Right lobe of liver (tissue), 6 donors: ENCODE data around the gene AP4S1. TPM values are rescaled to one million over a fixed set of nuclear protein-coding genes. Genes with fewer than 3 reads are reported as not detected.

ENCODE experiments used
- ATAC-seq, 4 donors: fragments of 200-7000 bp; cut with Tn5 transposase; one replicate each; pipeline ENCODE4 v1.9.1; 2020; ENCODE audit warnings: mild to moderate bottlenecking in 4 of 4, moderate library complexity in 4 of 4
- DNase-seq, 3 donors: peaks; one replicate each; pipeline ENCODE4 v3.0.0-alpha.2; 2020
- H3K27ac ChIP-seq, 3 donors: fragments of 200-600 bp; one replicate each; pipeline ENCODE4 v1.8.0; 2022
- H3K27me3 ChIP-seq, 2 donors: fragments of 200-600 bp; one replicate each; pipeline ENCODE4 v1.8.0; 2022
- H3K36me3 ChIP-seq, 4 donors: fragments of 200-600 bp; sonication (generic) in 1 of 4; one replicate each; pipeline versions ENCODE4 v1.5.1 to v1.8.0; 2017 to 2022; ENCODE audit warnings: control low read depth in 1 of 4
- H3K4me1 ChIP-seq, 4 donors: fragments of 200-600 bp; sonication (generic) in 1 of 4; one replicate each; pipeline versions ENCODE4 v1.5.1 to v1.8.0; 2017 to 2022; ENCODE audit warnings: control low read depth in 1 of 4
- H3K4me3 ChIP-seq, 3 donors: fragments of 200-600 bp; one replicate each; pipeline ENCODE4 v1.8.0; 2022
- H3K9me3 ChIP-seq, 4 donors: fragments of 200-600 bp; sonication (generic) in 1 of 4; one replicate each; pipeline versions ENCODE4 v1.5.1 to v1.8.0; 2017 to 2022; ENCODE audit warnings: control low read depth in 1 of 4
- POLR2A ChIP-seq: fragments of 450-650 bp; IDR thresholded peaks from one replicate; pipeline ENCODE4 v1.6.1; 2017; ENCODE audit warnings: antibody characterized with exemption, mild to moderate bottlenecking
- WGBS: methylation state at CpG from one replicate; pipeline ENCODE4 v1.1.6; 2018; ENCODE audit warnings: low coverage, low lambda C conversion rate; ENCODE audit not compliant: insufficient coverage; ENCODE audit errors: missing lambda C conversion rate; 5-methylcytosine and 5-hydroxymethylcytosine counted together
- intact Hi-C, 2 donors: fragments of 100-400 bp; cut with DNase I; formaldehyde crosslinking; loops; one replicate each; pipeline versions ENCODE4 v1.11.2 to v1.14.1; 2022
- total RNA-seq, 6 experiments: library from RNA; depleted of rRNA in 2 of 6; stranded (reverse); fragments of >200 nt in 2 of 6; fragmentation: NEBNext Ultra II Directional in 3 of 6; extraction: Animal tissue kit (Norgen Biotek cat#: 25700) in 3 of 6; gene quantifications; one replicate each; pipeline versions ENCODE4 v1.1.0 to v1.2.4, GENCODE V29; 2016 to 2023
- TF ChIP-seq, protein P1 (sequence below), 4 donors: fragments of 200-600 bp in 3 of 4; fragments of 450-650 bp in 1 of 4; IDR thresholded peaks; one replicate each; pipeline versions ENCODE4 v1.5.1 to v1.8.0; 2016 to 2022; ENCODE audit warnings: antibody characterized with exemption in 4 of 4, mild to moderate bottlenecking in 2 of 4
- donor health status: DM: no; HTN: yes; CAD: no.
- donor health status: DM: no; HTN: no; CAD: no.
- donor health status: DM: no; HTN: no; CAD: no.
- donor health status: DM: no; HTN: yes; CAD: no.
- donor health status: DM: no; HTN: yes; CAD: no.

AP4S1 gene
- total RNA-seq, 6 experiments from 2014 or later = 2.0 to 5.3 (median 2.5) TPM

DNA sequence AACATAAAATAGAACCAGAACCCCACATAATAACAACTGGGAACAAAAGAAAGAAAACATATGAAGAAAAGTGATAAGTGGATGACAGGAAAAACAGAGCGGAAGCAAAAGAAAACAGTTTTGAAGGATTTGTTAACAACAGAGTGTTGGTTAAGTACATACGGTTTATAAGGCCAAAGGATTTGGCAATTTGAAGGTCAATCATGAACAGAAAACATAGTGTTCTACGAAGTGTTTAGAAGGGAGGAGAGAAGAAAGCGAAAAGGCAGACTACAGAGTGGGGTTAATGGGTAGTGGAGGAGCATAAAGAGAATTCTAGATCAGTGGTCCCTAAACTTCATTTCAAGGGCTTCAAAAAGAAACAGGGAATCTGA, 3.9 kb upstream of the AP4S1 start:
- intact Hi-C loops = no loop called here
- peak overlapping the region in 2 of 3 donors; percentile 36 to 55 for H3K27ac ChIP-seq
- no peaks in the 10 kb centered on the region for H3K9me3 ChIP-seq
- DNase-seq (no peak), ATAC-seq (no peak)
- peaks cover 0 to 6% (median 1%) of the 10 kb centered on the region in 4 donors for H3K36me3 ChIP-seq
- H3K4me3 ChIP-seq = no peak overlapping the region
- H3K4me1 ChIP-seq = peaks cover 0 to 30% (median 2%) of the 10 kb centered on the region in 4 donors
- TF ChIP-seq POLR2A = no peak
- TF ChIP-seq, protein P1, sequence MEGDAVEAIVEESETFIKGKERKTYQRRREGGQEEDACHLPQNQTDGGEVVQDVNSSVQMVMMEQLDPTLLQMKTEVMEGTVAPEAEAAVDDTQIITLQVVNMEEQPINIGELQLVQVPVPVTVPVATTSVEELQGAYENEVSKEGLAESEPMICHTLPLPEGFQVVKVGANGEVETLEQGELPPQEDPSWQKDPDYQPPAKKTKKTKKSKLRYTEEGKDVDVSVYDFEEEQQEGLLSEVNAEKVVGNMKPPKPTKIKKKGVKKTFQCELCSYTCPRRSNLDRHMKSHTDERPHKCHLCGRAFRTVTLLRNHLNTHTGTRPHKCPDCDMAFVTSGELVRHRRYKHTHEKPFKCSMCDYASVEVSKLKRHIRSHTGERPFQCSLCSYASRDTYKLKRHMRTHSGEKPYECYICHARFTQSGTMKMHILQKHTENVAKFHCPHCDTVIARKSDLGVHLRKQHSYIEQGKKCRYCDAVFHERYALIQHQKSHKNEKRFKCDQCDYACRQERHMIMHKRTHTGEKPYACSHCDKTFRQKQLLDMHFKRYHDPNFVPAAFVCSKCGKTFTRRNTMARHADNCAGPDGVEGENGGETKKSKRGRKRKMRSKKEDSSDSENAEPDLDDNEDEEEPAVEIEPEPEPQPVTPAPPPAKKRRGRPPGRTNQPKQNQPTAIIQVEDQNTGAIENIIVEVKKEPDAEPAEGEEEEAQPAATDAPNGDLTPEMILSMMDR (IDR thresholded peaks at IDR 0.05) = no peak
- no peaks in the 10 kb centered on the region for H3K27me3 ChIP-seq
- 27% methylated on average over 4 of the region's 4 CpGs for WGBS

DNA sequence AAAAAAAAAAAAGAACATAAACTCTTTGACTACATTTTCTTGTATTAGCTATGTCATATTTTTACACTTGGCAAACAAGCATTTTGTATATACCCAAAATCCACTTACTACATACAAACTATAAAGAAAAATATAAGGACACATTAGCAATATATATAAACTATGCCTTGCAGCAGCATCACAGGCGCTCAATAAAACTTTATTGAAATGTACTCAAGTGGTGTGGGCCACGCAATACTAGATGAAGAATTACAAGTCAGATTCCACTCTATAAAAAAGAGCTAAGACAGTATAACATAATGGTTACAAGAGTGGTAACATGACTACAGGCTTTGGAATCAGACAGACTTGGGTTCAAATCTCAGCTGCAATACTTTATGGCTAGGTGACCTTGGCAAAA, 3.1 kb upstream of the AP4S1 start:
- 52% methylated on average over 2 of the region's 2 CpGs for WGBS
- no peak for TF ChIP-seq POLR2A
- TF ChIP-seq, protein P1 (IDR thresholded peaks at IDR 0.05) = no peak
- no peak overlapping the region for H3K4me3 ChIP-seq
- DNase-seq (no peak), ATAC-seq (no peak)
- intact Hi-C loops = no loop called here
- H3K27ac ChIP-seq = peak overlapping the region in 1 of 3 donors; percentile 98
- peaks cover 0 to 6% (median 1%) of the 10 kb centered on the region in 4 donors for H3K36me3 ChIP-seq
- no peaks in the 10 kb centered on the region for H3K27me3 ChIP-seq
- H3K4me1 ChIP-seq = peaks cover 0 to 30% (median 2%) of the 10 kb centered on the region in 4 donors
- H3K9me3 ChIP-seq = no peaks in the 10 kb centered on the region

DNA sequence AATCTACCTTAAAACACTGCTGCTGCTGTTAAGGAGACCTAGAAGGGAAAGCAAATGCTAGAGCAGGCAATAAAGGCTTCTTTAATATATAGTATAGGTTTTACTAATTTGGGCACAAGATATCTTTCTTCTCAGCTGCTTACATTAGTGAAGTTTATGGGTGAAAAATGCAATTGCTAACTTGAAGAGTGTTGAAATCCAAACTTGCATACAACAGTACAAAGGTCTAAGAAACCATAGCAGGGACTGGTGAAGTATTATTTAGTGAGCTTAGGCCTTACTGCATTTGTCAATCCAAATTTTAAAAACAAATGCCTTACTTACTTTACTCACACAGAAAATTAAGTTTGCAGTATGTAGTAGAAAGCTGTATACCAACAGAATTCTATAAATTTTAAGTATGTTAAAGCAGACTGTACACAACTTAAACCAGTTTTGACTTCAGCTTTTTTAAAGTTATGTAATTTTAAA, 1.4 kb upstream of the AP4S1 start:
- Histone ChIP-seq H3K36me3 (peaks cover 0 to 6% (median 1%) of the 10 kb centered on the region in 4 donors), H3K9me3 (no peaks in the 10 kb centered on the region), H3K4me3 (peak overlapping the region; percentile 92 to 95 (median 93)), H3K27ac (peak overlapping the region; percentile 98 to 99 (median 98)), H3K4me1 (peaks cover 0 to 25% (median 2%) of the 10 kb centered on the region in 4 donors), H3K27me3 (no peaks in the 10 kb centered on the region)
- peak; percentile 35 for TF ChIP-seq POLR2A
- TF ChIP-seq, protein P1 (IDR thresholded peaks at IDR 0.05) = no peak
- ATAC-seq (peak in 3 of 4 donors; percentile 7 to 36 (median 8)), DNase-seq (no peak)
- intact Hi-C loops = no loop called here

DNA sequence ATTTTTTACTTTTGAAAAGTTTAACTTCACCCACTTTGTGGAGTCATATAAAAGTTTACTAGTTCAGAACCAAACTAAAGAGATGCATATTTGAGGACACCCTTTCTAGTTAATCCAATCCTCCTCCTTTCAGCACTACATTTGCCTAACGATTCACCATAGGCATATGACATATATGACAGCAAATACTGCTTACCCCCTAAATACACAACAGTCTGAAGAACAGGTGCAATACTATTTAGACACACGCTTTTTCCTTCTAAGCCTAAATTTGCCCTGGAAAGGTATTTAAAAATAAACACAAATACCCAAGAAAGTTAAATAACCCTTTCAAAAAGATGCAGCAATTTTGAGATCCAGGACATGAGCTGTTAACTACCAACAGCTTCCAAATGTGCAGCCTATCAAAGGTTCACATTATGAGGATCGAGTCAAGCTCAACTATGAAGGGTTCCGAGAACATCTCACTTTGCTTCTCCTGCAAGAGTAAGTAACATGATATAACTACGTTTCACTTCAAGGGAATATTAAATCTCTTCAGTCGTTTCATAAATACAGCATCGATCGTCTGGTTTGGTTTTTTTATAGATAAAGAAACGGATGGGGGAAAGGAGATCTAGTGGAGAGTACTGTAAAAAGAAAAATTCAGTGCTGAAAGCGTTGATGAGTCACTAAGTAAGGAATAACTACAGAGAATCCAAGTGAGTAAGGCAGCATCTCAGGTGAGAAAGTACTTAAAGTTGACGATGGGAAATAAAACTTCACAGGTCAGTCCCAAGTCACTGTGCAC, 677 bp upstream of the AP4S1 start:
- intact Hi-C loops = no loop called here
- ATAC-seq (no peak), DNase-seq (no peak)
- H3K36me3 ChIP-seq = peaks cover 0 to 3% (median 0%) of the 10 kb centered on the region in 4 donors
- no peaks in the 10 kb centered on the region for H3K27me3 ChIP-seq
- peak overlapping the region; percentile 92 to 95 (median 93) for H3K4me3 ChIP-seq
- peak overlapping the region; percentile 98 to 99 (median 98) for H3K27ac ChIP-seq
- peaks cover 0 to 25% (median 2%) of the 10 kb centered on the region in 4 donors for H3K4me1 ChIP-seq
- H3K9me3 ChIP-seq = no peaks in the 10 kb centered on the region
- TF ChIP-seq, protein P1 (IDR thresholded peaks at IDR 0.05) = no peak
- no peak for TF ChIP-seq POLR2A
- WGBS = 3% methylated on average over 11 of the region's 11 CpGs
